ENCODE measurements around the gene DNAJC25. TPM values are rescaled to one million over a fixed set of nuclear protein-coding genes. Genes with fewer than 3 reads are reported as not detected.

The DNAJC25 gene
- total and polyA plus RNA-seq, 2 experiments from 2014 or later, result 8.4 to 8.9 TPM

GRCh38 chr9:111610845-111611244 lies 20.3 kb upstream of the DNAJC25 start (continued):
- TF ChIP-seq JUNB (IDR thresholded peaks at IDR 0.05; ENCODE audit: unreplicated experiment) (no peak), POLR2AphosphoS5 (IDR thresholded peaks at IDR 0.05; ENCODE audit: low read depth) (no peak), CTCF (conservative IDR thresholded peaks at IDR 0.05; ENCODE audit: low read depth in 2 of 2) (no peak), ZNF114 (CRISPR knock-in tag; IDR thresholded peaks at IDR 0.05) (no peak), ETS1 (IDR thresholded peaks at IDR 0.05) (no peak), ZNF331 (CRISPR knock-in tag; IDR thresholded peaks at IDR 0.05; ENCODE audit: low read depth) (no peak), EZH2phosphoT487 (IDR thresholded peaks at IDR 0.05; ENCODE audit: unreplicated experiment) (no peak)

DNA sequence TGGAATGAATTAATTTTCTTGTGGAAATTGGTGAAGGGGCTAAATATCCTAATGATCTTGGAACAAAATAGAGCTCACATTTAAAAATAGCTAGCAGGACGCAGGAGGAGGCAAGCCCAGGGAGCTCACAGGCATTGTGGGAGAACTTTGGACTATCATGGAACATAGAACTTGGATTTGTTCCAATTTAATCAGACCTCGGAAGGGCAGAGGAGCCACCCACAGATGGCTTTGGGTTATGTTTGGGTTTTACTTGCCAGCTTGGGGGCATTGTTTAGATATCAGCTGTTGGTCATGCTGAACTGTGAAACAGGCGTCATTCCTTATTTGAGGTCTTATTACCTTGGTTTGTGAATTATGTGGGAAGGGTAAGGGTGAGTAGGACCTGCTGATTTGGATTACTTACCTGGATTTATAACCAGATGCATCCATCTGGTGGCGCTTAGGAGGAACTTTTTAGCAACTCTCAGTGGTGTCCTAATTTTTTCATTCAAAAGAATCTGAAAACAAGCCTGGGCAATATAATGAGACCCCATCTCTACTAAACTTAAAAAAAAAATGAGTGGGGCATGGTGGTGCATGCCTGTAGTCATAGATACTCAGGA lies 17.6 kb upstream of the DNAJC25 start:
- TF ChIP-seq NANOG (IDR thresholded peaks at IDR 0.05; ENCODE audit: borderline replicate concordance), result no peak
- Histone ChIP-seq H3K36me3 (ENCODE audit: insufficient read depth) (no peaks in the 10 kb centered on the region), H2AFZ (peak overlapping the region; percentile 47; the same call in 1 of the 2 replicates), H3K9me2 (ENCODE audit: insufficient read depth) (no peaks in the 10 kb centered on the region), H3K79me2 (replicated peaks; ENCODE audit: insufficient read depth) (no peaks in the 10 kb centered on the region), H3K4me3 (no peak overlapping the region), H3K27me3 (ENCODE audit: insufficient read depth) (no peaks in the 10 kb centered on the region), H4K20me1 (replicated peaks; ENCODE audit: insufficient read depth) (no peaks in the 10 kb centered on the region), H3K27ac (ENCODE audit: low read depth) (no peak overlapping the region), H3K4me1 (ENCODE audit: insufficient read depth) (no peaks in the 10 kb centered on the region), H3F3A (replicated peaks; ENCODE audit: low read depth) (no peaks in the 10 kb centered on the region), H3K4me2 (no peak overlapping the region)
- ATAC-seq (no peak), DNase-seq (ENCODE audit: low spot score) (no peak)
- Mint-ChIP-seq H3K36me3 (ENCODE audit: low read depth) (0 out of 3 replicates have a peak, but pooled peaks cover 3% of the 10 kb centered on the region), H3K4me1 (no peaks in the 10 kb centered on the region), H3K9me3 (0 out of 3 replicates have a peak, but pooled peaks cover 5% of the 10 kb centered on the region), H3K27me3 (ENCODE audit: insufficient read depth, low read depth, poor library complexity) (peaks cover 5% of the 10 kb centered on the region), H3K27ac (no peak overlapping the region), H3K4me3 (no peak overlapping the region)

GRCh38 chr9:111615928-111616327 lies 15.2 kb upstream of the DNAJC25 start:
- Mint-ChIP-seq H3K27ac (no peak overlapping the region), H3K27me3 (ENCODE audit: insufficient read depth, low read depth, poor library complexity) (peaks cover 5% of the 10 kb centered on the region), H3K4me3 (no peak overlapping the region), H3K9me3 (0 out of 3 replicates have a peak, but pooled peaks cover 5% of the 10 kb centered on the region), H3K4me1 (no peaks in the 10 kb centered on the region), H3K36me3 (ENCODE audit: low read depth) (0 out of 3 replicates have a peak, but pooled peaks cover 3% of the 10 kb centered on the region)
- Histone ChIP-seq H3K27me3 (ENCODE audit: insufficient read depth) (no peaks in the 10 kb centered on the region), H2AFZ (no peak overlapping the region), H3K79me2 (replicated peaks; ENCODE audit: insufficient read depth) (no peaks in the 10 kb centered on the region), H3K4me1 (ENCODE audit: insufficient read depth) (no peaks in the 10 kb centered on the region), H3K9me2 (ENCODE audit: insufficient read depth) (no peaks in the 10 kb centered on the region), H3K36me3 (ENCODE audit: insufficient read depth) (no peaks in the 10 kb centered on the region), H3K27ac (ENCODE audit: low read depth) (no peak overlapping the region), H3K4me2 (no peak overlapping the region), H3F3A (replicated peaks; ENCODE audit: low read depth) (no peaks in the 10 kb centered on the region), H4K20me1 (replicated peaks; ENCODE audit: insufficient read depth) (no peaks in the 10 kb centered on the region), H3K4me3 (no peak overlapping the region)
- DNase-seq (ENCODE audit: low spot score) (no peak), ATAC-seq (no peak)
- TF ChIP-seq ZNF331 (CRISPR knock-in tag; IDR thresholded peaks at IDR 0.05; ENCODE audit: low read depth), result no peak
- TF ChIP-seq EZH2phosphoT487 (IDR thresholded peaks at IDR 0.05; ENCODE audit: unreplicated experiment), result no peak
- no peak for TF ChIP-seq ETS1 (IDR thresholded peaks at IDR 0.05)
- no peak for TF ChIP-seq ZNF114 (CRISPR knock-in tag; IDR thresholded peaks at IDR 0.05)
- no peak for TF ChIP-seq POLR2AphosphoS5 (IDR thresholded peaks at IDR 0.05; ENCODE audit: low read depth)
- no peak for TF ChIP-seq EZH2 (IDR thresholded peaks at IDR 0.05; ENCODE audit: low read depth, unreplicated experiment)
- no peak for TF ChIP-seq JUNB (IDR thresholded peaks at IDR 0.05; ENCODE audit: unreplicated experiment)
- TF ChIP-seq NANOG (IDR thresholded peaks at IDR 0.05; ENCODE audit: borderline replicate concordance), result no peak
- TF ChIP-seq CREB1 (CRISPR knock-in tag; IDR thresholded peaks at IDR 0.05; ENCODE audit: low read depth), result no peak
- TF ChIP-seq, protein P1, sequence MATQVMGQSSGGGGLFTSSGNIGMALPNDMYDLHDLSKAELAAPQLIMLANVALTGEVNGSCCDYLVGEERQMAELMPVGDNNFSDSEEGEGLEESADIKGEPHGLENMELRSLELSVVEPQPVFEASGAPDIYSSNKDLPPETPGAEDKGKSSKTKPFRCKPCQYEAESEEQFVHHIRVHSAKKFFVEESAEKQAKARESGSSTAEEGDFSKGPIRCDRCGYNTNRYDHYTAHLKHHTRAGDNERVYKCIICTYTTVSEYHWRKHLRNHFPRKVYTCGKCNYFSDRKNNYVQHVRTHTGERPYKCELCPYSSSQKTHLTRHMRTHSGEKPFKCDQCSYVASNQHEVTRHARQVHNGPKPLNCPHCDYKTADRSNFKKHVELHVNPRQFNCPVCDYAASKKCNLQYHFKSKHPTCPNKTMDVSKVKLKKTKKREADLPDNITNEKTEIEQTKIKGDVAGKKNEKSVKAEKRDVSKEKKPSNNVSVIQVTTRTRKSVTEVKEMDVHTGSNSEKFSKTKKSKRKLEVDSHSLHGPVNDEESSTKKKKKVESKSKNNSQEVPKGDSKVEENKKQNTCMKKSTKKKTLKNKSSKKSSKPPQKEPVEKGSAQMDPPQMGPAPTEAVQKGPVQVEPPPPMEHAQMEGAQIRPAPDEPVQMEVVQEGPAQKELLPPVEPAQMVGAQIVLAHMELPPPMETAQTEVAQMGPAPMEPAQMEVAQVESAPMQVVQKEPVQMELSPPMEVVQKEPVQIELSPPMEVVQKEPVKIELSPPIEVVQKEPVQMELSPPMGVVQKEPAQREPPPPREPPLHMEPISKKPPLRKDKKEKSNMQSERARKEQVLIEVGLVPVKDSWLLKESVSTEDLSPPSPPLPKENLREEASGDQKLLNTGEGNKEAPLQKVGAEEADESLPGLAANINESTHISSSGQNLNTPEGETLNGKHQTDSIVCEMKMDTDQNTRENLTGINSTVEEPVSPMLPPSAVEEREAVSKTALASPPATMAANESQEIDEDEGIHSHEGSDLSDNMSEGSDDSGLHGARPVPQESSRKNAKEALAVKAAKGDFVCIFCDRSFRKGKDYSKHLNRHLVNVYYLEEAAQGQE (IDR thresholded peaks at IDR 0.05; ENCODE audit: unreplicated experiment), result no peak

Data from GM23338 (cell line).